HepG2 (cell line): ENCODE results near the gene PLA2G2A. TPM values are rescaled to one million over a fixed set of nuclear protein-coding genes. Genes with fewer than 3 reads are reported as not detected.

Experiments used
- CREBL2 ChIP-seq: sonication (generic); formaldehyde crosslinking; IDR thresholded peaks from 2 replicates; pipeline ENCODE4 v1.8.1; 2023; ENCODE audit warnings: missing genetic modification reagents, mild to moderate bottlenecking, borderline replicate concordance
- FOXO1 ChIP-seq: sonication (generic); formaldehyde crosslinking; IDR thresholded peaks from 2 replicates; pipeline ENCODE4 v1.4.0; 2020; ENCODE audit warnings: missing genetic modification reagents
- GPBP1L1 ChIP-seq: sonication (generic); formaldehyde crosslinking; IDR thresholded peaks from 2 replicates; pipeline ENCODE4 v1.5.0; 2020; ENCODE audit warnings: mild to moderate bottlenecking, missing genetic modification reagents
- HNF4G ChIP-seq, 2 experiments: sonication (generic) in 1 of 2; formaldehyde crosslinking in 1 of 2; IDR thresholded peaks; 2 replicates each; pipeline versions ENCODE4 v1.4.0 to v1.6.1; 2011 to 2020; ENCODE audit warnings: borderline replicate concordance in 2 of 2, low read depth in 2 of 2, mild to moderate bottlenecking in 2 of 2, low read length in 1 of 2, missing genetic modification reagents in 1 of 2, moderate library complexity in 1 of 2
- HOXD1 ChIP-seq: sonication (generic); formaldehyde crosslinking; IDR thresholded peaks from 2 replicates; pipeline ENCODE4 v1.5.0; 2020; ENCODE audit warnings: missing genetic modification reagents
- LRRFIP1 ChIP-seq: sonication (generic); formaldehyde crosslinking; conservative IDR thresholded peaks from 2 replicates; pipeline ENCODE4 v1.4.0; 2020; ENCODE audit warnings: missing genetic modification reagents
- NFYB ChIP-seq: sonication (generic); formaldehyde crosslinking; IDR thresholded peaks from 2 replicates; pipeline ENCODE4 v1.4.0; 2020; ENCODE audit warnings: missing genetic modification reagents
- THAP7 ChIP-seq: sonication (generic); formaldehyde crosslinking; IDR thresholded peaks from 2 replicates; pipeline ENCODE4 v1.8.1; 2023; ENCODE audit warnings: mild to moderate bottlenecking, missing genetic modification reagents
- ZBTB49 ChIP-seq: sonication (generic); formaldehyde crosslinking; IDR thresholded peaks from 2 replicates; pipeline ENCODE4 v1.4.0; 2020; ENCODE audit warnings: missing genetic modification reagents, borderline replicate concordance
- ZNF230 ChIP-seq: sonication (generic); formaldehyde crosslinking; IDR thresholded peaks from 2 replicates; pipeline ENCODE4 v1.4.0; 2020; ENCODE audit warnings: mild to moderate bottlenecking, missing genetic modification reagents
- ZNF431 ChIP-seq: sonication (generic); formaldehyde crosslinking; IDR thresholded peaks from 2 replicates; pipeline ENCODE4 v1.9.0; 2022; ENCODE audit warnings: missing genetic modification reagents, low read depth, mild to moderate bottlenecking, borderline replicate concordance
- ZNF549 ChIP-seq: sonication (generic); formaldehyde crosslinking; IDR thresholded peaks from 2 replicates; pipeline ENCODE4 v1.5.0; 2020; ENCODE audit warnings: missing genetic modification reagents
- ZNF570 ChIP-seq: sonication (generic); formaldehyde crosslinking; IDR thresholded peaks from 2 replicates; pipeline ENCODE4 v1.4.0; 2020; ENCODE audit warnings: mild to moderate bottlenecking, missing genetic modification reagents, borderline replicate concordance
- ZNF704 ChIP-seq: sonication (generic); formaldehyde crosslinking; IDR thresholded peaks from 2 replicates; pipeline ENCODE4 v1.8.1; 2023; ENCODE audit warnings: mild to moderate bottlenecking, inconsistent platforms, moderate library complexity, missing genetic modification reagents, borderline replicate concordance
- ZNF724P ChIP-seq: sonication (generic); formaldehyde crosslinking; IDR thresholded peaks from 2 replicates; pipeline ENCODE4 v1.8.0; 2022; ENCODE audit warnings: missing genetic modification reagents, borderline replicate concordance
- ZSCAN22 ChIP-seq: sonication (generic); formaldehyde crosslinking; IDR thresholded peaks from 2 replicates; pipeline ENCODE4 v1.4.0; 2020; ENCODE audit warnings: mild to moderate bottlenecking, missing genetic modification reagents
- polyA plus RNA-seq, 8 experiments: library from polyadenylated mRNA; depleted of rRNA in 3 of 8; stranded (reverse) in 7 of 8; unstranded in 1 of 8; fragments of >200 nt; fragmentation: Illumina TruSeq in 4 of 8; extraction: Trizol in 4 of 8; gene quantifications; 2 replicates each; pipeline versions ENCODE4 v1.2.1 to v1.2.3, GENCODE V29; 2011 to 2016; ENCODE audit warnings: low read depth in 4 of 8, missing spikeins in 1 of 8, mixed read lengths in 1 of 8; ENCODE audit not compliant: insufficient read depth in 1 of 8
- total RNA-seq, 5 experiments: library from RNA; depleted of rRNA; stranded (reverse); fragments of >200 nt; fragmentation: Illumina TruSeq; extraction: Trizol; gene quantifications; 2 replicates each; pipeline ENCODE4 v1.2.3, GENCODE V29; 2016; ENCODE audit warnings: low read depth in 1 of 5

PLA2G2A gene
- total and polyA plus RNA-seq, 2 of the 13 experiments (the other 11 are each of a cell fraction or from before 2014, with no cell fraction given): 0.35 to 30.3 TPM

GRCh38 chr1:19981507-19982312 is 2.3 kb upstream of the PLA2G2A start (continued):
- no peak for TF ChIP-seq ZNF431 (CRISPR knock-in tag)
- TF ChIP-seq NFYB (CRISPR knock-in tag): no peak; the same call in 1 of the 2 replicates
- no peak for TF ChIP-seq ZSCAN22 (CRISPR knock-in tag)
- TF ChIP-seq ZNF704: no peak
- TF ChIP-seq THAP7 (CRISPR knock-in tag): no peak
- TF ChIP-seq CREBL2 (CRISPR knock-in tag): no peak
- TF ChIP-seq ZNF724P (CRISPR knock-in tag): no peak
- TF ChIP-seq ZNF230 (CRISPR knock-in tag): no peak
- TF ChIP-seq ZNF549 (CRISPR knock-in tag): no peak
- TF ChIP-seq GPBP1L1: no peak
- no peak for TF ChIP-seq ZBTB49 (CRISPR knock-in tag)
- TF ChIP-seq HNF4G (IDR thresholded peaks at IDR 0.05; ENCODE audit: borderline replicate concordance, low read depth, low read length): peak; percentile 45; the same call in 1 of the 2 replicates
- peak; percentile 47; the same call in 1 of the 2 replicates for TF ChIP-seq HNF4G (CRISPR knock-in tag; IDR thresholded peaks at IDR 0.05; ENCODE audit: borderline replicate concordance, low read depth)
- no peak for TF ChIP-seq HOXD1 (CRISPR knock-in tag)
- no peak for TF ChIP-seq LRRFIP1 (CRISPR knock-in tag)
- TF ChIP-seq FOXO1 (CRISPR knock-in tag): no peak
- TF ChIP-seq ZNF570 (CRISPR knock-in tag): no peak
